ENCODE measurements around the gene SCPEP1.
"Not testable (repeated sequence)": the region's sequence is repeated elsewhere in the genome, so short reads cannot be mapped to it uniquely, and the experiment has no call there.

SCPEP1 gene

GRCh38 chr17:56977673-56978395 lies at the start of gene SCPEP1:
SCPEP1 (plus strand) TSS chr17:56978131; CDS start chr17:56978160, 29 bp downstream.
- DNase-seq (ENCODE audit: low read depth in 3 of 3): peak; percentile 64 to 71 (median 65)

DNA sequence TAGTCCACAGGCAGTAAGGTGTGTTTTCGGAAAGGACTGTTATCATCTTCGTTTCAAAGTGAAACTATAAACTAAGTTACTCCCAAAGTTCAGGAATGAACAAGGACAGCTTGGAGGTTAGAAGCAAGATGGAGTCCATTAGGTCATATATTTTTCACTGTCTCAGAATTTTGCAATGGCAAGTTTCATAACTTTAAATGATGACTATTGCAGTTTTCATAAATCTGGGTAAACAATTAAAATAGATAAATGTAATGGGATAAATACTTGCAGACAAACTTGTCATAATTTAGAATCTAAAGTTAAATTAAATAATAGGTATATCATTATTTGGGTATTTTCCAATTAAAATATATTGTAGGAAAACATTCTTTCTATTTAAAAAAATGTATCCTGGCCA lies 49.3 kb upstream of the SCPEP1 start:
- DNase-seq (ENCODE audit: low read depth in 3 of 3): no peak

GRCh38 chr17:56929362-56929969 lies 48.5 kb upstream of the SCPEP1 start:
- DNase-seq (ENCODE audit: low read depth in 3 of 3): no peak

DNA sequence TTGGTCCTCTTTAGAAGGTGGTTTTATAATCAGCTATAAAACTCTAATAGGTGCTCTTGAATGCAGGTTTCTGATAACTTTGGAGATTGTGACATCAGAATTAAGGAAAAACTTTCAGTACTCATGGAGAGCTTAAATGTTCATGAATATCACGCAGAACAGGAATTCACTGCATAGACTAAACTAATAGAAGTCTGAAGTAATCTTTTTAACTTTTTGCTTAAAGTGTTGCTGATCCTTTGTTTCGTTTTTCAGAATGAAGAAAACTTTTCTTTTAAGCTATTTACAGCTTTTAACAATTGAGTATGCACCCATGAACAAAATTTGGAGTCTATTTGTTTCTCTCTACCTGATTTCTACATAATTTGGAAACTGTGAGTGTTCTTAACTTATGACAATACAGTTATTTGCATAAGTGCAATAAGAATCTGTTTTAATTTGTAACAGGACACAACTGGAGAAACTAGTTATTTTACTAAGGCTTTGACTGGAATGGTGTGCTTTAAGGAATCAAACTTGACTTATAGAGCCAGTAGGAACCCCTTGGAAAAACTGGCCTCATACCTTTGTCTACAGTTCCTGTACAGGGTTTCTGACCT lies 47.1 kb upstream of the SCPEP1 start:
- DNase-seq (ENCODE audit: low read depth in 3 of 3): no peak

- no peak for DNase-seq (ENCODE audit: low read depth in 3 of 3)
Measured at GRCh38 chr17:56933151-56933745, 44.7 kb upstream of the SCPEP1 start.

GRCh38 chr17:56933868-56934267 lies 44.1 kb upstream of the SCPEP1 start:
- no peak for DNase-seq (ENCODE audit: low read depth in 3 of 3)

DNA sequence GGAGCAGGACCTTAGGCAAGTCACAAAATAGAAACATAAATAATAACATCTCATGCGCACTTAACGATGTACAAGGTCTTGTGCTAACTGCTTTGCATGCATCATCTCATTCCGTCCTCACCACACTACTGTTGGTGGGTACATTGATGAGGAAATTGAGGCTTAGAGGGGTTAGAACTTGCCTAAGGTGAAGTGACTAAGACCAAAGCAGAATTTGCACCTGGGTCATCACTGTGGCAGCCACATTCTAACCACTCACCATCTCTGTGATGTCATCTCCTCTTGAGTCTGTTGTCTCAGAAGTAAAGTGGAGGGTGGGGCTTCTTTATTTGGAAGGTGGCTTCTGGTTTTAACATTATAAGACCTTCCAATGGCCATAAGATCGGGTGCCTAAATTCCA lies 43.7 kb upstream of the SCPEP1 start:
- DNase-seq (ENCODE audit: low read depth in 3 of 3): no peak

GRCh38 chr17:56935461-56935860 lies 42.5 kb upstream of the SCPEP1 start:
- no peak for DNase-seq (ENCODE audit: low read depth in 3 of 3)

DNA sequence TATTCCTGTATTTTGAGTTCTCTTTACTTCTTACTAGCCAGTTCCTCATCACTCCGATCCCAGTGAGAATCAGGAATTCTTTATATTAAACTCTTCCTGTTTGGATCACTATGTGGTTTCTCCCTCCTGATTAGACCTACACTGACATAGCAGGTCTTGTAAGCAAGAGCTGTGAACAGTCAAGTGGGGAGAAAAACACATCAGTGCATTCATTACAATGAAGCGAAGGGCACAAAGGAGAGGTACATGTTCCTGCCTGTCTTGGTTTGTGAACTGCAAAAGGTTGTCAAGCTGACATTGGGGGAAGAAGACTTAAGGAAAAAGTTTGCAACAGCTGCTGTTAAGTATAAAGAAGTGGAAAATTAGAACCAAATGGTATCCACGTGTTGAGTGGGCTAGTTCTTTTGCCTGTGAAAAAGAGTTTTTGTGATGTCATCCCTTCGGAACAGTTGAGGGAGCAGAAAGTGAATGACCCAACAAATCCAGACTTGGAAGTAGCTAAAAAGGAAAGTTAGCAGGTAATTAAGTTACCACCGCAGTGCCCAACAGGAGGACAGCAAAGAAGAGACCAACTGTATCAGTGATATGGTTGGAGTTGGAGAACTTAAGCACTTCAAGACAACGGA lies 41.1 kb upstream of the SCPEP1 start:
- DNase-seq (ENCODE audit: low read depth in 3 of 3): no peak

DNA sequence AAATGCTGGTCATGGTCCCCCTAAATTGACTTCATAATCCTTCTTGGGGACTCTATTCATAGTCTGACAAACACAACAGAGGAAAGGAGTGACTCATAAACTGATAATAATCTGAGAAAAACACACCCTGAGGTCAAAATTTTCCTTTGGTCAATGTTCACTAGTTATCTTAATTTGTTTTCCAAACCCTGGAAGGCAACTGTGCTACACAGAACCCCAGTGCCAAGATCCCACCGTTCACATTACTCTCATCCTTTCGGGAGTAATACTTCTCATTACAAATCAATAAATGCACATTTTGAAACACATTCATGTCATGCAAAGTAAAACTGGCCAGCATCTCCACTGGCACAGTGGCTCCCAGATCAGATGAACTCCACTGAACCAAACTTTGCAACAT lies 40.2 kb upstream of the SCPEP1 start:
- DNase-seq (ENCODE audit: low read depth in 3 of 3): no peak

GRCh38 chr17:56938206-56938605 lies 39.7 kb upstream of the SCPEP1 start:
- not testable (repeated sequence) for DNase-seq (ENCODE audit: low read depth in 3 of 3)

DNA sequence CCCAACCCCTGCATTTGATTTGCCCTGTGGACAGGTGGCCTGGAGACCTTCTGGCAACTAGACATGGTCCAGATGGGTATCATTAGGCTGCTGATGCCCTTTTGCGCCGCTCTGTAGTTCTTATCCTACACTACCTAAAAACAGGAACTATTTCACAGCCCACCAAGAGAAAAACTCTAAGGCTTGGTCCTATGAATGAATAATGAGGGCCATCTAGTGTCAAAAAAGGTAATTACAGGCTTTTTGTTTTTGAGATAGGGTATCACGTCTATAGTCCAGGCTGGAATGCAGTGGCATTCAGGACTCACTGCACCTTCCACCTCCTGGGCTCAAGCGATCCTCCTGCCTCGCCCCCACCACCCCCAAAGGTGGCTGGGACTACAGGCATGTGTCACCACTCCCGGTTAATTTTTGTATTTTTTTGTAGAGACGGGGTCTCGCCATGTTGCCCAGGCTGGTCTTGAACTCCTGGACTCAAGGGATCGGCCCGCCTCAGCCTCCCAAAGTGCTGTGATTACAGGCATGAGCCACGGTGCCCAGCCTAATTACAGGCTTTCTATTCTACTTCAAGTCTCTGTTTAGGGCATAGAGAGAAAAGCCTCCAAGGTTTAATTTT lies 38.0 kb upstream of the SCPEP1 start:
- no peak for DNase-seq (ENCODE audit: low read depth in 3 of 3)

DNA sequence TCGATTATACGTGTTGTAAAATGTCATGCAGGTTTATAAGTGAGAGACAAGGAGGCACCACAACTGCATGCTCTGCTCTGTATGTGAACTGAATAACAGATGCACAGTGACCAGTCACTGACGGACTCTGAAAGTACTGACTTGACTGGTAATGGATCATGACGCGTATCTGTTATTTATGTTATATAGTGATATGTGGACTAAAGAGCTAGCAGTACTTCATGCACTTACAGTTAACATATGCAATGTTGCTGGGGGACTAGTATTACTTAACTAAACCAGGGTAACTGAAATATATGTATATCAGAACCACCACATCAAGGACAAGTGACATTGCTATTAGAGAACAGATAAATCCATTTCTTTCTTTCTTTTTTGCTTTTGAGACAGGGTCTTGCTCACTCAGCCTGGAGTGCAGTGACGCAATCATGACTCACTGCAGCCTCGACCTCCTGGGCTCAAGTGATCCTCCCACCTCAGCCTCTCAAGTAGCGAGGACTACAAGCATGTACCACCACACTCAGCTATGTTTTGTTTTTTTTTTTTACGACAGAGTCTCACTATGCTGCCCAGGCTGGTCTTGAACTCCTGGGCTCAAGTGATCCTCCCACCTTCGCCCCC lies 34.3 kb upstream of the SCPEP1 start:
- DNase-seq (ENCODE audit: low read depth in 3 of 3): no peak

GRCh38 chr17:56945938-56946505 lies 31.9 kb upstream of the SCPEP1 start:
- no peak for DNase-seq (ENCODE audit: low read depth in 3 of 3)

DNA sequence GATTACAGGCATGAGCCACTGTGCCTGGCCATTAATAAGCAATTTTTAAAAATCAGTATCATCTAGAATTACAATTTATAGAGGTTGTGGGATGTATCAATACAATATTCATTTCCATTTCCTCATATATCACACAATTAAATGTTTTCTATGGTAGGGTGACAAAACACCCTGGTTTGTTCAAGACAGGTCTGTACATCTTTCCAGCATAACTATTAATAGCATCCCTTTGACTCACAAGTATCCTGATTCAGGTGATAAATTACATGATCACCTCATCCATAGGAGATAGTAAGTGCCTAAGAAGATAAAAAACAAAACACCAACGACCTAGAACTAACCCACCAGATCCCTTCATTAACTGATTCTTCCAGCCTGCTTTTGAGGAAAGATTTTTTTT lies 30.2 kb upstream of the SCPEP1 start:
- DNase-seq (ENCODE audit: low read depth in 3 of 3): no peak

DNA sequence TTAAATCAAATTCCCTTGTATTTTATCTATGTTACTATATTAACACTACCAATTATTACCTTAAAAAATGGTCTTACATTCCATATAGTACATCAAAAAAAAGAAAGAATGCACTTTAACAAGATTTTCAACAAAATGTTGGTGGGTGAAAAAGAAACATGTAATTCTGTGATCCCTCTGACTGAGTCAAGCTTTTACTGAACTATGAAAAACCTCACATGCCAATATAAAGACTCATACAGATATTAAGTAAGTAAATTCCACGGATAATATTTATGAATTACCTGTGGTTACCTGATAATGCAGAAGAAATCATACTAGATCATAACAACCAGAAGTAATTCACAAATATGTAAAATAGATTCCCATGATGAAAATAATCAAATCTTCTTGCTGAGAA lies 29.4 kb upstream of the SCPEP1 start:
- no peak for DNase-seq (ENCODE audit: low read depth in 3 of 3)

- DNase-seq (ENCODE audit: low read depth in 3 of 3): no peak
Measured at GRCh38 chr17:56949595-56949994, 28.3 kb upstream of the SCPEP1 start.

DNA sequence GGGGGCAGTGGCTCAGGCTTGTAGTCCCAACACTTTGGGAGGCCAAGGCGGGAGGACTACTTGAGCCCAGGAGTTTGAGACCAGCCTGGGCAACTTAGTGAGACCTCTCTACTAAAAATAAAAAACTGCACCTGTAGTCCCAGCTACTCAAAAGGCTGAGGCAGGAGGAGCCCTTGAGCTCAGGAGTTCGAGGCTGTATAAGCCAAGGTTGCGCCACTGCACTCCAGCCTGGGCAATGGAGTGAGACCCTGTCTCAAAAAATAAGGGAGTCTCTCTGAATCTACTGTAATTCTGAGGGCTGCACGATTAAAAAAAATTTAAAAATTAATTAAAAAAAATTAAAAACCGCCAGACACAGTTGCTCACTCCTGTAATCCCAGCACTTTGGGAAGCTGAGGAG lies 20.9 kb upstream of the SCPEP1 start:
- no peak for DNase-seq (ENCODE audit: low read depth in 3 of 3)

- DNase-seq (ENCODE audit: low read depth in 3 of 3): peak; percentile 88 to 93 (median 92)
Measured at GRCh38 chr17:56960596-56961538, 17.1 kb upstream of the SCPEP1 start, which contains the start of gene COIL. COIL (minus strand) TSS chr17:56961050; CDS start chr17:56961019, 31 bp downstream.

GRCh38 chr17:56965241-56965640 lies 12.7 kb upstream of the SCPEP1 start:
- DNase-seq (ENCODE audit: low read depth in 3 of 3): not testable (repeated sequence)
